B cell (primary cell): Measurements from ENCODE around the gene S100A8. TPM values are rescaled to one million over a fixed set of nuclear protein-coding genes. Genes with fewer than 3 reads are reported as not detected.

Source experiments
- ATAC-seq: fragments of 200-7000 bp; cut with Tn5 transposase; one replicate; pipeline ENCODE4 v1.10.0; 2021; ENCODE audit warnings: low read depth, mild to moderate bottlenecking, moderate number of reproducible peaks, moderate library complexity
- CTCF ChIA-PET: fragments of 350-600 bp; sonication (Branson Sonifier 250); formaldehyde crosslinking; loops from one replicate; lab custom pipeline; 2021; ENCODE audit warnings: antibody characterized with exemption, inconsistent platforms; lab: Charles Lee
- POLR2A ChIA-PET: fragments of 350-600 bp; sonication (Branson Sonifier 250); formaldehyde crosslinking; loops from one replicate; lab custom pipeline; 2021; ENCODE audit warnings: antibody characterized with exemption; lab: Charles Lee
- DNase-seq: peaks from one replicate; pipeline ENCODE4 v3.0.0; 2013
- H2AFZ ChIP-seq: 2 replicates; pipeline ENCODE4 v1.6.1; 2012; ENCODE audit warnings: mild to moderate bottlenecking, low read depth, low read length; ENCODE audit not compliant: insufficient read depth, poor library complexity, severe bottlenecking
- H3K27ac ChIP-seq, 2 donors: 1 replicate in 1 of 2; 2 replicates in 1 of 2; pipeline ENCODE4 v1.5.1; 2012 to 2013; ENCODE audit warnings: low read length in 2 of 2, mild to moderate bottlenecking in 2 of 2, moderate library complexity in 1 of 2
- H3K27me3 ChIP-seq, 4 experiments: fragments of 200-600 bp in 1 of 4; sonication (generic) in 1 of 4; replicated peaks in 1 of 4; 1 replicate in 2 of 4; 2 replicates in 2 of 4; pipeline versions ENCODE4 v1.6.1 to v1.7.0; 2013 to 2016; ENCODE audit warnings: low read length in 3 of 4, mild to moderate bottlenecking in 2 of 4, mixed read lengths in 1 of 4, moderate library complexity in 1 of 4; ENCODE audit not compliant: insufficient read depth in 4 of 4, control insufficient read depth in 3 of 4; ENCODE audit errors: control extremely low read depth in 1 of 4
- H3K36me3 ChIP-seq, 2 experiments: replicated peaks in 1 of 2; 1 replicate in 1 of 2; 2 replicates in 1 of 2; pipeline versions ENCODE4 v1.6.1 to v1.7.1; 2013; ENCODE audit warnings: low read length in 1 of 2; ENCODE audit not compliant: insufficient read depth in 2 of 2, control insufficient read depth in 1 of 2; ENCODE audit errors: control extremely low read depth in 1 of 2, extremely low read depth in 1 of 2
- H3K4me1 ChIP-seq, 2 donors: fragments of 200-600 bp in 1 of 2; sonication (generic) in 1 of 2; 1 replicate in 1 of 2; 2 replicates in 1 of 2; pipeline versions ENCODE4 v1.5.1 to v1.6.1; 2013 to 2017; ENCODE audit warnings: low read length in 2 of 2; ENCODE audit not compliant: control insufficient read depth in 2 of 2, insufficient read depth in 2 of 2
- H3K4me2 ChIP-seq: replicated peaks from 2 replicates; pipeline ENCODE3; 2012; ENCODE audit warnings: mild to moderate bottlenecking, low read depth, low read length; ENCODE audit not compliant: poor library complexity, severe bottlenecking
- H3K4me3 ChIP-seq, 5 experiments: fragments of 200-600 bp in 1 of 5; sonication (generic) in 1 of 5; 1 replicate in 3 of 5; 2 replicates in 2 of 5; pipeline versions ENCODE4 v1.5.1 to v1.7.0; 2011 to 2016; ENCODE audit warnings: low read length in 4 of 5, mild to moderate bottlenecking in 4 of 5, low read depth in 2 of 5, control low read depth in 1 of 5, moderate library complexity in 1 of 5; ENCODE audit not compliant: insufficient read depth in 1 of 5; ENCODE audit errors: control extremely low read depth in 1 of 5, extremely low read depth in 1 of 5
- H3K79me2 ChIP-seq: fragments of 200-600 bp; sonication (generic); one replicate; pipeline ENCODE4 v1.6.0; 2016; ENCODE audit warnings: low read length; ENCODE audit not compliant: control insufficient read depth, insufficient read depth
- H3K9ac ChIP-seq: fragments of 200-600 bp; sonication (generic); 2 replicates; pipeline ENCODE4 v1.6.1; 2017; ENCODE audit warnings: mild to moderate bottlenecking, low read length, moderate library complexity
- H3K9me3 ChIP-seq, 3 donors: one replicate each; pipeline versions ENCODE4 v1.6.1 to v1.7.1; 2013; ENCODE audit warnings: low read length in 2 of 3; ENCODE audit not compliant: control insufficient read depth in 2 of 3, insufficient read depth in 1 of 3; ENCODE audit errors: control extremely low read depth in 1 of 3
- H4K20me1 ChIP-seq: 2 replicates; pipeline ENCODE4 v1.6.0; 2012; ENCODE audit warnings: mild to moderate bottlenecking, low read length; ENCODE audit not compliant: insufficient read depth, control insufficient read depth, poor library complexity, severe bottlenecking
- H3K27ac Mint-ChIP-seq: one replicate; pipeline ENCODE4 v1.8.0; 2021; ENCODE audit warnings: mixed read lengths
- H3K27me3 Mint-ChIP-seq: one replicate; pipeline ENCODE4 v1.8.0; 2021; ENCODE audit warnings: mixed read lengths
- H3K4me1 Mint-ChIP-seq: one replicate; pipeline ENCODE4 v1.8.0; 2021; ENCODE audit warnings: mixed read lengths
- H3K4me3 Mint-ChIP-seq: one replicate; pipeline ENCODE4 v1.8.0; 2021; ENCODE audit warnings: mixed read lengths
- H3K9me3 Mint-ChIP-seq: one replicate; pipeline ENCODE4 v1.8.0; 2022; ENCODE audit warnings: mixed read lengths; ENCODE audit not compliant: insufficient read depth
- CTCF ChIP-seq: fragments of 200-600 bp; IDR thresholded peaks from one replicate; pipeline ENCODE4 v1.8.0; 2022; ENCODE audit warnings: antibody characterized with exemption, mild to moderate bottlenecking
- EZH2 ChIP-seq: IDR thresholded peaks from 2 replicates; pipeline ENCODE4 v1.6.1; 2012; ENCODE audit warnings: borderline replicate concordance, low read depth, mild to moderate bottlenecking, moderate library complexity, low read length; ENCODE audit not compliant: insufficient read depth, poor library complexity, severe bottlenecking
- WGBS: methylation state at CpG from one replicate; pipeline ENCODE4 v1.1.5; 2013; ENCODE audit warnings: missing lambda C conversion rate; ENCODE audit not compliant: insufficient coverage; 5-methylcytosine and 5-hydroxymethylcytosine counted together
- intact Hi-C: fragments of 100-400 bp; cut with micrococcal nuclease; formaldehyde crosslinking; loops from one replicate; pipeline ENCODE4 v1.10.0; 2022
- polyA minus RNA-seq: library from RNA; depleted of rRNA, polyadenylated mRNA; stranded (reverse); fragments of >200 nt; gene quantifications from 2 replicates; pipeline ENCODE4 v1.2.3, GENCODE V29; 2012
- polyA plus RNA-seq: library from polyadenylated mRNA; depleted of rRNA; stranded (reverse); fragments of >200 nt; gene quantifications from 2 replicates; pipeline ENCODE4 v1.2.3, GENCODE V29; 2012
- total RNA-seq, 2 donors: library from RNA; stranded (reverse); fragments of 120-200 nt in 1 of 2; gene quantifications; 1 replicate in 1 of 2; 2 replicates in 1 of 2; pipeline versions ENCODE4 v1.2.3 to v1.2.4, GENCODE V29; 2013 to 2022

Gene S100A8
- total RNA-seq (1.9 and 3.3 TPM in 2 replicates), polyA plus RNA-seq (8.9 and 16.7 TPM in 2 replicates), polyA minus RNA-seq (3.9 and 7.6 TPM in 2 replicates)
- 61.6 TPM for total RNA-seq (2013)

- Histone ChIP-seq H4K20me1 (no peaks in the 10 kb centered on the region), H3K9ac (no peak within 1 kb of the TSS), H3K4me1 (no peaks in the 10 kb centered on the region), H3K4me3 (peak within 1 kb of the TSS in 1 of 5 experiments; percentile 56), H3K9me3 (no peaks in the 10 kb centered on the region), H3K27me3 (peaks cover 0 to 4% (median 0%) of the 10 kb centered on the region in 4 experiments), H3K36me3 (no peaks in the 10 kb centered on the region), H3K79me2 (no peaks in the 10 kb centered on the region), H2AFZ (no peak within 1 kb of the TSS), H3K4me2 (no peak within 1 kb of the TSS), H3K27ac (no peak within 1 kb of the TSS)
- ChIA-PET CTCF (no interaction called here), POLR2A (no interaction called here)
- no peak within 1 kb of the TSS for H3K4me3 Mint-ChIP-seq
- H3K27ac Mint-ChIP-seq = no peak within 1 kb of the TSS
- WGBS = 93% methylated on average over 3 of the region's 7 CpGs
- intact Hi-C loops = no loop called here
- H3K9me3 Mint-ChIP-seq = no peaks in the 10 kb centered on the region
- peaks cover 37% of the 10 kb centered on the region for H3K27me3 Mint-ChIP-seq
- DNase-seq (no peak), ATAC-seq (no peak)
- TF ChIP-seq CTCF = no peak
- TF ChIP-seq EZH2 = no peak
- no peaks in the 10 kb centered on the region for H3K4me1 Mint-ChIP-seq
These were observed at the start of gene S100A8 for GRCh38 chr1:153390938-153391710. Gene S100A8, minus strand, starts transcription at chr1:153391073. Its CDS starts 538 bp downstream, at chr1:153390535.

- ChIA-PET POLR2A (no interaction called here), CTCF (no interaction called here)
- no peak for ATAC-seq
- Histone ChIP-seq H3K27me3 (peaks cover 0 to 3% (median 0%) of the 10 kb centered on the region in 4 experiments), H3K27ac (no peak overlapping the region), H3K36me3 (no peaks in the 10 kb centered on the region), H3K4me2 (no peak overlapping the region), H3K4me1 (no peaks in the 10 kb centered on the region), H2AFZ (no peak overlapping the region), H3K9ac (no peak overlapping the region), H3K4me3 (no peak overlapping the region), H3K79me2 (no peaks in the 10 kb centered on the region), H3K9me3 (peaks cover 0 to 4% (median 0%) of the 10 kb centered on the region in 3 donors), H4K20me1 (no peaks in the 10 kb centered on the region)
- Mint-ChIP-seq H3K9me3 (no peaks in the 10 kb centered on the region), H3K27ac (no peak overlapping the region), H3K4me1 (no peaks in the 10 kb centered on the region), H3K4me3 (no peak overlapping the region), H3K27me3 (peaks cover 30% of the 10 kb centered on the region)
- intact Hi-C loops = no loop called here
- no peak for DNase-seq
- TF ChIP-seq CTCF (no peak), EZH2 (no peak)
These were observed 48.4 kb upstream of the S100A8 start for GRCh38 chr1:153439273-153439672.
